ENCODE data around the gene GTF2A1L. TPM values are rescaled to one million over a fixed set of nuclear protein-coding genes. Genes with fewer than 3 reads are reported as not detected.

GTF2A1L gene
- total RNA-seq, 1 experiment from 2014 or later: 0.22 TPM

GRCh38 chr2:48607307-48608014 lies 10.2 kb upstream of the GTF2A1L start:
- no peaks in the 10 kb centered on the region for H3K9me3 ChIP-seq (ENCODE audit: control insufficient read depth in 1 of 2, insufficient read depth in 1 of 2, low read depth in 1 of 2, low read length in 2 of 2)
- peak overlapping the region; percentile 5 to 49; a peak in 3 of 4 replicates for H3K4me3 ChIP-seq (replicated peaks in 1 of 2; ENCODE audit: low read depth in 1 of 2, low read length in 2 of 2)
- H2AFZ ChIP-seq (ENCODE audit: low read depth, low read length, poor library complexity, severe bottlenecking): peak overlapping the region; percentile 62
- BruUV-seq (replicated peaks): no TSS peak
- intact Hi-C loops (cut with micrococcal nuclease): no loop called here
- CTCF ChIA-PET: no interaction called here
- no peaks in the 10 kb centered on the region for H3K79me2 ChIP-seq (ENCODE audit: insufficient read depth, low read length)
- RAD21 ChIA-PET (ENCODE audit: low non-redundant PET in 1 of 2, low total read pairs in 2 of 2, uncharacterized antibody in 2 of 2, unreplicated experiment in 2 of 2): no interaction called here
- H4K20me1 ChIP-seq (ENCODE audit: insufficient read depth): no peaks in the 10 kb centered on the region
- no peak overlapping the region for H3K27ac ChIP-seq (ENCODE audit: low read depth, low read length)
- H3K36me3 ChIP-seq (ENCODE audit: control insufficient read depth in 1 of 2, insufficient read depth in 2 of 2, low read length in 2 of 2): no peaks in the 10 kb centered on the region
- no peaks in the 10 kb centered on the region for H3K9me2 ChIP-seq (ENCODE audit: insufficient read depth)
- no peaks in the 10 kb centered on the region for H3K27me3 ChIP-seq (ENCODE audit: insufficient read depth, low read length)
- peak overlapping the region; percentile 70 for H3K4me2 ChIP-seq (ENCODE audit: low read length)
- H3K4me1 ChIP-seq (ENCODE audit: control insufficient read depth in 1 of 2, insufficient read depth in 2 of 2, low read length in 2 of 2): peaks cover 13 to 16% of the 10 kb centered on the region in 2 experiments; a peak in 3 of 4 replicates
- POLR2A ChIA-PET: no interaction called here
- DNase-seq (ENCODE audit: low read depth, low spot score): peak; percentile 68
- no peak overlapping the region for H3K9ac ChIP-seq (ENCODE audit: low read length)
- peak; percentile 90 for ATAC-seq
- TF ChIP-seq EZH2phosphoT487 (IDR thresholded peaks at IDR 0.05; ENCODE audit: borderline replicate concordance): no peak
- TF ChIP-seq JUND (IDR thresholded peaks at IDR 0.05): peak; percentile 74
- TF ChIP-seq ATF3 (IDR thresholded peaks at IDR 0.05): no peak
- TF ChIP-seq TCF7L2 (IDR thresholded peaks at IDR 0.05; ENCODE audit: borderline replicate concordance, extremely low read depth, insufficient read depth, insufficient read length): no peak
- TF ChIP-seq SP1 (IDR thresholded peaks at IDR 0.05; ENCODE audit: low read depth): peak; percentile 72
- no peak for TF ChIP-seq ZFX (IDR thresholded peaks at IDR 0.05)
- no peak for TF ChIP-seq ZBTB33 (IDR thresholded peaks at IDR 0.05; ENCODE audit: extremely low read depth, insufficient replicate concordance, low read length)
- no peak for TF ChIP-seq REST (IDR thresholded peaks at IDR 0.05; ENCODE audit: low read depth)
- peak; percentile 25; the same call in 1 of the 2 replicates for TF ChIP-seq ELF1 (IDR thresholded peaks at IDR 0.05; ENCODE audit: borderline replicate concordance, low read depth)
- TF ChIP-seq POLR2A (IDR thresholded peaks at IDR 0.05; ENCODE audit: borderline replicate concordance, extremely low read depth, insufficient read depth, insufficient read length): no peak
- TF ChIP-seq EZH2 (IDR thresholded peaks at IDR 0.05): no peak
- TF ChIP-seq POLR2AphosphoS5 (IDR thresholded peaks at IDR 0.05; ENCODE audit: low read depth, low read length): 0 out of 2 replicates have a peak, but pooled peaks have one; percentile 18
- no peak for TF ChIP-seq MAX (IDR thresholded peaks at IDR 0.05)
- no peak for TF ChIP-seq ZNF274 (IDR thresholded peaks at IDR 0.05; ENCODE audit: low read depth, low read length)
- peak; percentile 19; the same call in 1 of the 2 replicates for TF ChIP-seq RAD21 (IDR thresholded peaks at IDR 0.05; ENCODE audit: low read depth)
- TF ChIP-seq YY1 (IDR thresholded peaks at IDR 0.05; ENCODE audit: extremely low read depth, insufficient replicate concordance, low read depth, low read length): no peak
- peak; percentile 96 for TF ChIP-seq FOSL1 (IDR thresholded peaks at IDR 0.05; ENCODE audit: low read depth)
- TF ChIP-seq CTCF (IDR thresholded peaks at IDR 0.05 in 2 of 3, conservative IDR thresholded peaks at IDR 0.05 in 1 of 3; ENCODE audit: borderline replicate concordance in 1 of 3, insufficient read depth in 1 of 3, low read depth in 2 of 3, low read length in 2 of 3): no peak
- no peak; the same call in 1 of the 2 replicates for TF ChIP-seq SRF (IDR thresholded peaks at IDR 0.05; ENCODE audit: low read depth)
